Measurements from ENCODE around the gene GLO1.

GRCh38 chr6:38681850-38682249 lies 21.1 kb downstream of the GLO1 start:
- TF ChIP-seq, protein P1, sequence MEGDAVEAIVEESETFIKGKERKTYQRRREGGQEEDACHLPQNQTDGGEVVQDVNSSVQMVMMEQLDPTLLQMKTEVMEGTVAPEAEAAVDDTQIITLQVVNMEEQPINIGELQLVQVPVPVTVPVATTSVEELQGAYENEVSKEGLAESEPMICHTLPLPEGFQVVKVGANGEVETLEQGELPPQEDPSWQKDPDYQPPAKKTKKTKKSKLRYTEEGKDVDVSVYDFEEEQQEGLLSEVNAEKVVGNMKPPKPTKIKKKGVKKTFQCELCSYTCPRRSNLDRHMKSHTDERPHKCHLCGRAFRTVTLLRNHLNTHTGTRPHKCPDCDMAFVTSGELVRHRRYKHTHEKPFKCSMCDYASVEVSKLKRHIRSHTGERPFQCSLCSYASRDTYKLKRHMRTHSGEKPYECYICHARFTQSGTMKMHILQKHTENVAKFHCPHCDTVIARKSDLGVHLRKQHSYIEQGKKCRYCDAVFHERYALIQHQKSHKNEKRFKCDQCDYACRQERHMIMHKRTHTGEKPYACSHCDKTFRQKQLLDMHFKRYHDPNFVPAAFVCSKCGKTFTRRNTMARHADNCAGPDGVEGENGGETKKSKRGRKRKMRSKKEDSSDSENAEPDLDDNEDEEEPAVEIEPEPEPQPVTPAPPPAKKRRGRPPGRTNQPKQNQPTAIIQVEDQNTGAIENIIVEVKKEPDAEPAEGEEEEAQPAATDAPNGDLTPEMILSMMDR (IDR thresholded peaks at IDR 0.05), result no peak
- TF ChIP-seq EP300 (IDR thresholded peaks at IDR 0.05) (no peak), POLR2A (IDR thresholded peaks at IDR 0.05) (no peak), POLR2AphosphoS5 (IDR thresholded peaks at IDR 0.05) (no peak)

Measured in stomach (tissue), 4 donors.